ENCODE data around the gene DNAH14. TPM values are rescaled to one million over a fixed set of nuclear protein-coding genes. Genes with fewer than 3 reads are reported as not detected.

The DNAH14 gene
- total and polyA plus RNA-seq, 2 experiments from 2014 or later, result 14.7 to 46.1 TPM

DNA sequence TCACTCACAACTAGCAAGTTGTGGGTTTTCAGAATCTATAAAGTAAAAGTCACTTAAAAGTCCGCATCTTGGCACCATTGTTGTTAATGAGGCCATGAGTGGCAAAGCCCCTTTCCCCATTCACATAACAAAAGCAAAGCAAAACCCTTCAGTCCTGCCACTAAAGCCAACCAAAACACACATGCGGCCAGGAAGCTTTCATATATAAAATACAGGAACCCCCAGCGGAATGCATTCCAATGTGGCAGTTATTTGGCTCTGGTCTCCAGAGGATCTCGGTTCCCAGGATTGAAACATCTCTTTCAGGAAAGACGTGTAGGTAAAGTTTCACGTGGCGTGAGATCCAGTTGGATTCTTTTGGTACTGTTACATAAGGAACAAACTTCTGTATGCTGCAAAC lies 500.8 kb downstream of the DNAH14 start:
- Histone ChIP-seq H3K27me3 (no peaks in the 10 kb centered on the region), H3K36me3 (replicated peaks; ENCODE audit: insufficient read depth, low read depth) (no peaks in the 10 kb centered on the region), H3K9me2 (replicated peaks; ENCODE audit: insufficient read depth) (no peaks in the 10 kb centered on the region), H3K79me2 (peaks cover 21% of the 10 kb centered on the region), H3K9me3 (ENCODE audit: low read depth) (no peaks in the 10 kb centered on the region), H3K27ac (no peak overlapping the region), H4K20me1 (ENCODE audit: insufficient read depth, poor library complexity, severe bottlenecking) (peaks cover 14% of the 10 kb centered on the region), H3K4me3 (no peak overlapping the region), H3K4me1 (ENCODE audit: insufficient read depth) (peaks cover 17% of the 10 kb centered on the region), H2AFZ (no peak overlapping the region), H3K4me2 (no peak overlapping the region)
- DNase-seq (ENCODE audit: low spot score), result no peak
- 89% methylated on average over 7 of the region's 7 CpGs for WGBS (ENCODE audit: low lambda C conversion rate, missing lambda C conversion rate)
- TF ChIP-seq EZH2 (IDR thresholded peaks at IDR 0.05; ENCODE audit: borderline replicate concordance), result no peak
- TF ChIP-seq EZH2phosphoT487 (IDR thresholded peaks at IDR 0.05; ENCODE audit: low read depth, severe bottlenecking, unreplicated experiment), result no peak
- TF ChIP-seq, protein P1, sequence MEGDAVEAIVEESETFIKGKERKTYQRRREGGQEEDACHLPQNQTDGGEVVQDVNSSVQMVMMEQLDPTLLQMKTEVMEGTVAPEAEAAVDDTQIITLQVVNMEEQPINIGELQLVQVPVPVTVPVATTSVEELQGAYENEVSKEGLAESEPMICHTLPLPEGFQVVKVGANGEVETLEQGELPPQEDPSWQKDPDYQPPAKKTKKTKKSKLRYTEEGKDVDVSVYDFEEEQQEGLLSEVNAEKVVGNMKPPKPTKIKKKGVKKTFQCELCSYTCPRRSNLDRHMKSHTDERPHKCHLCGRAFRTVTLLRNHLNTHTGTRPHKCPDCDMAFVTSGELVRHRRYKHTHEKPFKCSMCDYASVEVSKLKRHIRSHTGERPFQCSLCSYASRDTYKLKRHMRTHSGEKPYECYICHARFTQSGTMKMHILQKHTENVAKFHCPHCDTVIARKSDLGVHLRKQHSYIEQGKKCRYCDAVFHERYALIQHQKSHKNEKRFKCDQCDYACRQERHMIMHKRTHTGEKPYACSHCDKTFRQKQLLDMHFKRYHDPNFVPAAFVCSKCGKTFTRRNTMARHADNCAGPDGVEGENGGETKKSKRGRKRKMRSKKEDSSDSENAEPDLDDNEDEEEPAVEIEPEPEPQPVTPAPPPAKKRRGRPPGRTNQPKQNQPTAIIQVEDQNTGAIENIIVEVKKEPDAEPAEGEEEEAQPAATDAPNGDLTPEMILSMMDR (IDR thresholded peaks at IDR 0.05; ENCODE audit: poor library complexity), result no peak

DNA sequence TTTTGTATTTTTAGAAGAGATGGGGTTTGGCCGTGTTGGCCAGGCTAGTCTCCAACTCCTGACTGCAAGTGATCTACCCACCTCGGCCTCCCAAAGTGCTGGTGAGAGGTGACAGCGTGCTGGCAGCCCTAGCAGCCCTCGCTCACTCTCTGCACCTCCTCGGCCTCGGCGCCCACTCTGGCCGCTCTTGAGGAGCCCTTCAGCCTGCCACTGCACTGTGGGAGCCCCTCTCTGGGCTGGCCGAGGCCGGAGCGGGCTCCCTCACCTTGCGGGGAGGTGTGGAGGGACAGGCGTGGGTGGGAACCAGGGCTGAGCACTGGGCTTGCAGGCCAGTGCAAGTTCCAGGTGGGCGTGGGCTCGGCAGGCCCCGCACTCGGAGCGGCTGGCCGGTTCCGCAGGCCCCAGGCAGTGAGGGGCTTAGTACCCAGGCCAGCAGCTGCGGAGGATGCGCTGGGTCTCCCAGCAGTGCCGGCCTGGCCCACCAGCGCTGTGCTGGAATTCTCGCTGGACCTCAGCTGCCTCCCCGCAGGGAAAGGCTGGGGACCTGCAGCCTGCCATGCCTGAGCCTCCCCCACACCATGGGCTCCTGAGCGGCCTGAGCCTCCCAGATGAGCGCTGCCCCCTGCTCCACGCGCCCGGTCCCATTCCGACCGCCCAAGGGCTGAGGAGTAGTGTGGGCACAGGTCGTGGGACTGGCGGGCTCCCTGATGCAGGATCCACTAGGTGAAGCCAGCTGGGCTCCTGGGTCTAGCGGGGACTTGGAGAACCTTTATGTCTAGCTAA lies 501.8 kb downstream of the DNAH14 start:
- Histone ChIP-seq H3K4me3 (no peak overlapping the region), H3K4me1 (ENCODE audit: insufficient read depth) (peaks cover 8% of the 10 kb centered on the region)
- 97% methylated on average over 36 of the region's 36 CpGs for WGBS (ENCODE audit: low lambda C conversion rate, missing lambda C conversion rate)

DNA sequence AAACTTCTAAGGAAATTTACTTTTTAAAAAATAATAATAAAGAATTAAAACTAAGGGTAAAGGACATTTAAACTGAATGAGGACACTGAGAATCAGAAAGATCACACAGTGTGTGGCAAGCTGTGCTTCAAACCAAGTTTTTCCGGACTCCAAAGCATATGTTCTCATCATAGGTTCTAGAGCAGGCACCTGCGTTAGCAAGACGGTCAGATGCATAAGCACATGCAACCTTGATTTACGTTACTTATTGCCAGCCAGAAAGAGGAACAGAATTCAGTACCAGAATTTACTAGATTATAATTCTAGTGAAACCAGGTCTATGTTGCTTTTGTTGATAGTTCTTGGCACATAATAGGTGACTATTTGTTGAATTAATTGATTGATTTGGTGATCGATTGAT lies 504.6 kb downstream of the DNAH14 start:
- Histone ChIP-seq H3K27ac (no peak overlapping the region), H3K4me3 (no peak overlapping the region), H2AFZ (no peak overlapping the region), H3K4me1 (ENCODE audit: insufficient read depth) (peaks cover 1% of the 10 kb centered on the region), H3K27me3 (no peaks in the 10 kb centered on the region), H3K4me2 (no peak overlapping the region), H3K9me2 (replicated peaks; ENCODE audit: insufficient read depth) (no peaks in the 10 kb centered on the region), H3K36me3 (replicated peaks; ENCODE audit: insufficient read depth, low read depth) (no peaks in the 10 kb centered on the region), H3K9me3 (ENCODE audit: low read depth) (no peaks in the 10 kb centered on the region), H3K79me2 (no peaks in the 10 kb centered on the region), H4K20me1 (ENCODE audit: insufficient read depth, poor library complexity, severe bottlenecking) (no peaks in the 10 kb centered on the region)
- no peak for DNase-seq (ENCODE audit: low spot score)
- WGBS (ENCODE audit: low lambda C conversion rate, missing lambda C conversion rate), result 94% methylated on average over 5 of the region's 5 CpGs
- TF ChIP-seq, protein P1 (IDR thresholded peaks at IDR 0.05; ENCODE audit: poor library complexity), result no peak
- TF ChIP-seq EZH2 (IDR thresholded peaks at IDR 0.05; ENCODE audit: borderline replicate concordance) (no peak), EZH2phosphoT487 (IDR thresholded peaks at IDR 0.05; ENCODE audit: low read depth, severe bottlenecking, unreplicated experiment) (no peak)

More for the DNA sequence above, 501.8 kb downstream of the DNAH14 start:
- H3K27ac ChIP-seq, result no peak overlapping the region
- peaks cover 4% of the 10 kb centered on the region for H4K20me1 ChIP-seq (ENCODE audit: insufficient read depth, poor library complexity, severe bottlenecking)
- H3K9me2 ChIP-seq (replicated peaks; ENCODE audit: insufficient read depth), result no peaks in the 10 kb centered on the region
- no peak overlapping the region for H3K4me2 ChIP-seq
- H3K36me3 ChIP-seq (replicated peaks; ENCODE audit: insufficient read depth, low read depth), result no peaks in the 10 kb centered on the region
- peaks cover 11% of the 10 kb centered on the region for H3K79me2 ChIP-seq
- no peaks in the 10 kb centered on the region for H3K27me3 ChIP-seq
- no peak for DNase-seq (ENCODE audit: low spot score)
- no peak overlapping the region for H2AFZ ChIP-seq
- H3K9me3 ChIP-seq (ENCODE audit: low read depth), result no peaks in the 10 kb centered on the region
- no peak for TF ChIP-seq EZH2phosphoT487 (IDR thresholded peaks at IDR 0.05; ENCODE audit: low read depth, severe bottlenecking, unreplicated experiment)
- TF ChIP-seq EZH2 (IDR thresholded peaks at IDR 0.05; ENCODE audit: borderline replicate concordance), result no peak
- TF ChIP-seq, protein P1 (IDR thresholded peaks at IDR 0.05; ENCODE audit: poor library complexity), result no peak
